Endodermal cell (in vitro differentiated cells): Measurements from ENCODE around the gene BCL2. TPM values are rescaled to one million over a fixed set of nuclear protein-coding genes. Genes with fewer than 3 reads are reported as not detected.

ENCODE experiments used
- DNase-seq: peaks from one replicate; pipeline ENCODE4 v3.0.0-alpha.2; 2017
- H3K27ac ChIP-seq: 2 replicates; pipeline ENCODE4 v1.5.1; 2013; ENCODE audit warnings: mild to moderate bottlenecking, low read depth, low read length, moderate library complexity
- H3K27me3 ChIP-seq: 2 replicates; pipeline ENCODE4 v1.6.1; 2013; ENCODE audit warnings: mild to moderate bottlenecking, low read length, moderate library complexity; ENCODE audit not compliant: insufficient read depth, control insufficient read depth, poor library complexity, severe bottlenecking
- H3K36me3 ChIP-seq: 2 replicates; pipeline ENCODE4 v1.7.0; 2013; ENCODE audit warnings: mild to moderate bottlenecking, low read length, moderate library complexity; ENCODE audit not compliant: control insufficient read depth, insufficient read depth
- H3K4me1 ChIP-seq: one replicate; pipeline ENCODE4 v1.7.0; 2013; ENCODE audit warnings: low read length; ENCODE audit not compliant: control insufficient read depth, insufficient read depth
- H3K4me3 ChIP-seq: 2 replicates; pipeline ENCODE4 v1.5.1; 2013; ENCODE audit warnings: mild to moderate bottlenecking, low read length, moderate library complexity
- H3K9ac ChIP-seq: 2 replicates; pipeline ENCODE4 v1.6.1; 2013; ENCODE audit warnings: mild to moderate bottlenecking, low read length, moderate library complexity; ENCODE audit not compliant: poor library complexity, severe bottlenecking; ENCODE audit errors: extremely low read depth
- H3K9me3 ChIP-seq: 2 replicates; pipeline ENCODE4 v1.6.1; 2013; ENCODE audit warnings: mild to moderate bottlenecking, low read length, moderate library complexity; ENCODE audit not compliant: control insufficient read depth
- H3K27ac Mint-ChIP-seq: 2 replicates; pipeline ENCODE4 v1.8.0; 2020; ENCODE audit warnings: mixed read lengths
- H3K27me3 Mint-ChIP-seq: 2 replicates; pipeline ENCODE4 v1.8.0; 2021; ENCODE audit warnings: mild to moderate bottlenecking, mixed read lengths; ENCODE audit not compliant: insufficient read depth
- H3K36me3 Mint-ChIP-seq: 2 replicates; pipeline ENCODE4 v1.8.0; 2020; ENCODE audit warnings: low read depth, mixed read lengths
- H3K4me1 Mint-ChIP-seq: 2 replicates; pipeline ENCODE4 v1.8.0; 2020; ENCODE audit warnings: mixed read lengths
- H3K4me3 Mint-ChIP-seq: 2 replicates; pipeline ENCODE4 v1.8.0; 2020; ENCODE audit warnings: mild to moderate bottlenecking, moderate library complexity, mixed read lengths
- H3K9me3 Mint-ChIP-seq: 2 replicates; pipeline ENCODE4 v1.8.0; 2020; ENCODE audit warnings: mild to moderate bottlenecking, mixed read lengths
- WGBS, 2 experiments: methylation state at CpG; one replicate each; pipeline versions ENCODE4 v1.1.5 to v1.1.7; 2013; ENCODE audit warnings: missing lambda C conversion rate in 2 of 2, mixed read lengths in 1 of 2; ENCODE audit not compliant: insufficient coverage in 1 of 2, insufficient read length in 1 of 2; 5-methylcytosine and 5-hydroxymethylcytosine counted together
- total RNA-seq, 2 donors: library from RNA; stranded (reverse); fragmentation: NEBNext Ultra II Directional in 1 of 2; extraction: Animal tissue kit (Norgen Biotek cat#: 25700) in 1 of 2; gene quantifications; 2 replicates in 1 of 2; 3 replicates in 1 of 2; pipeline ENCODE4 v1.2.1, GENCODE V29; 2021
- TF ChIP-seq, protein P1 (sequence below): fragments of 200-600 bp; sonication (generic); conservative IDR thresholded peaks from 2 replicates; pipeline ENCODE4 v1.5.0; 2021; ENCODE audit warnings: antibody characterized with exemption, mild to moderate bottlenecking

The BCL2 gene
- total RNA-seq, 2 donors from 2014 or later: 1.4 to 2.3 TPM

DNA sequence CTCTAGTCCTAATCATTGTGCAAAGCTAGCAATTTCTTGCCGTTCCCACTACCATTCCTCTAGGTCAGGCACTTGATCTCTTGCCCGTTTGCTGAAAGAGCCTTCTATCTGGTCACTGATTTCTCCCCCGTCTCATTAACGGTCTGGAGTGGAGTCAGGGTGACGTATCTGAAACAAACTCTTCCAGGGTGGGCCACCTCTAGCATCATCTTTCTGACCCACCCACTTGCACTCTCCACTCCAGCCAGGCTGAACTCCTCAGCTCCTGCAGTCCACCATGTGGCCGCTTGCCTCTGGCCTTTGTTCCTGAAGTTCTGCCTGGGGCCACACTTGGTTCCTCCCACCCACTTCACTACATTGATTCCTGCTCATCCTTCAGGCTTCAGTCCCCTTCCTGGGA lies 13.3 kb downstream of the BCL2 start:
- Histone ChIP-seq H3K4me3 (no peak overlapping the region), H3K4me1 (no peaks in the 10 kb centered on the region), H3K27me3 (no peaks in the 10 kb centered on the region), H3K27ac (no peak overlapping the region), H3K9ac (no peak overlapping the region), H3K36me3 (no peaks in the 10 kb centered on the region), H3K9me3 (no peaks in the 10 kb centered on the region)
- H3K27ac Mint-ChIP-seq: no peak overlapping the region
- H3K9me3 Mint-ChIP-seq: no peaks in the 10 kb centered on the region
- 95% methylated on average over 4 to 6 of the region's 6 CpGs for WGBS, 2 experiments
- no peak for DNase-seq
- peaks cover 8% of the 10 kb centered on the region for H3K27me3 Mint-ChIP-seq
- no peak overlapping the region for H3K4me3 Mint-ChIP-seq
- no peaks in the 10 kb centered on the region for H3K36me3 Mint-ChIP-seq
- TF ChIP-seq, protein P1, sequence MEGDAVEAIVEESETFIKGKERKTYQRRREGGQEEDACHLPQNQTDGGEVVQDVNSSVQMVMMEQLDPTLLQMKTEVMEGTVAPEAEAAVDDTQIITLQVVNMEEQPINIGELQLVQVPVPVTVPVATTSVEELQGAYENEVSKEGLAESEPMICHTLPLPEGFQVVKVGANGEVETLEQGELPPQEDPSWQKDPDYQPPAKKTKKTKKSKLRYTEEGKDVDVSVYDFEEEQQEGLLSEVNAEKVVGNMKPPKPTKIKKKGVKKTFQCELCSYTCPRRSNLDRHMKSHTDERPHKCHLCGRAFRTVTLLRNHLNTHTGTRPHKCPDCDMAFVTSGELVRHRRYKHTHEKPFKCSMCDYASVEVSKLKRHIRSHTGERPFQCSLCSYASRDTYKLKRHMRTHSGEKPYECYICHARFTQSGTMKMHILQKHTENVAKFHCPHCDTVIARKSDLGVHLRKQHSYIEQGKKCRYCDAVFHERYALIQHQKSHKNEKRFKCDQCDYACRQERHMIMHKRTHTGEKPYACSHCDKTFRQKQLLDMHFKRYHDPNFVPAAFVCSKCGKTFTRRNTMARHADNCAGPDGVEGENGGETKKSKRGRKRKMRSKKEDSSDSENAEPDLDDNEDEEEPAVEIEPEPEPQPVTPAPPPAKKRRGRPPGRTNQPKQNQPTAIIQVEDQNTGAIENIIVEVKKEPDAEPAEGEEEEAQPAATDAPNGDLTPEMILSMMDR: no peak
- no peaks in the 10 kb centered on the region for H3K4me1 Mint-ChIP-seq

DNA sequence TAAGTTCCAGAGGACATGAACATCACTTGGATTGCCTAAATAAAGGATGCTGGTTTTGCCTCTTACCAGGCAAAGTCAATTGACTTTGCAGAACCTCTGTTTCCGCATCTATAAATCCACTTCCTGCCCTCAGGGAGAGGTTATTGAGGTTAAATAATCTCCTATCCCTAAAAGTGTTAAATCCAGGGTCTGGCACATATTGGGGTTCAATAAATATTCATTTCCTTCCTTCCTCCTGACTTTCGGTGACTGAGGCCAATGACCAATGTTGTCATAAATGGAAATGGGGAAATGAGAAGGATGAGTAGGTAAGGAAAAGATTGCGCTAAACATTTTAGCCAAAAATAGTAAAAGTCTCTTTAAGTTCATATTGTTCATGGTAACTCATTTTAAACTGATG lies 16.0 kb downstream of the BCL2 start:
- Histone ChIP-seq H3K27me3 (no peaks in the 10 kb centered on the region), H3K27ac (no peak overlapping the region), H3K4me1 (no peaks in the 10 kb centered on the region), H3K36me3 (no peaks in the 10 kb centered on the region), H3K9ac (no peak overlapping the region), H3K9me3 (no peaks in the 10 kb centered on the region), H3K4me3 (no peak overlapping the region)
- no peaks in the 10 kb centered on the region for H3K36me3 Mint-ChIP-seq
- no peaks in the 10 kb centered on the region for H3K4me1 Mint-ChIP-seq
- H3K27me3 Mint-ChIP-seq: no peaks in the 10 kb centered on the region
- H3K4me3 Mint-ChIP-seq: no peak overlapping the region
- no peak overlapping the region for H3K27ac Mint-ChIP-seq
- 100% methylated on average over 2 of the region's 3 CpGs; no CpG with 5 or more reads in 1 of the 2 experiments for WGBS, 2 experiments
- no peak for DNase-seq
- no peaks in the 10 kb centered on the region for H3K9me3 Mint-ChIP-seq
- TF ChIP-seq, protein P1: no peak

DNA sequence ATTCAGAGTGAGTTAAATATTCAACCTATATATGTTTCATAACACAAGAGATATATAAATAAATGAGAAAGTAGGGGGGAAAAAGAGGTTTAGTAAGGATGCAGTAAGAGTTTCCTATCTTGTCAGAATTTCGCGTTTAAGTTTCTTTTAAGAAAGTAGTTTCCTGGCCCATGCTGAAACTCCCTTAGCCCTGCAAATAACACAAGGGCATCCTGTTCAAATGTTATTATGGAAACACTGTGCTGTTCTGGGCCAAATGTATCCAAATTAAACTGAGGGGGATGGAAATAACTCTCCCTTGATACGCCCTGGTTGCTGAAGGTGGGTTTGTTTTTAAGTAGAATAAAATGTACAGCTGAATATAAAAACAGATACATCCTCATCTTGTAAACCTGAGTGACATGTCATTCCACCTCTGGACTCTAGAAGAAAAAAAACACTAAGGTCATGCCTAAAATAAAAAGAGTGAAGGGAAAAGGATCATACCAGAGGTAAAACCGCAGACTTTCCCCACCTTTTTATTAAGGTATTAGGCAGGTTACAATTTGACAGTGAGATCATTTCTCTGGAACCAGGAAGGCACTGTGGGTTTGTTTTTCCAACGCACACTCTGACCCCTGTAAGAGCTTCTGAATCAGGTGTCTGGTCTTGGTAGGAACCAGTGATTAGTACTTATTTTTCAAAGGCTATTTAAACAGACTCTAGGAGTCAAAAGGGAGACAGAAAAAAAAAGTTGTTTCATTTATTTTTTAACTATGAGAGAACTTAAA lies 16.7 kb downstream of the BCL2 start:
- no peak overlapping the region for H3K4me3 ChIP-seq
- WGBS, 2 experiments: 90 to 94% methylated on average over 2 to 5 of the region's 5 CpGs
- Mint-ChIP-seq H3K36me3 (no peaks in the 10 kb centered on the region), H3K4me3 (no peak overlapping the region), H3K27me3 (no peaks in the 10 kb centered on the region), H3K27ac (no peak overlapping the region), H3K9me3 (no peaks in the 10 kb centered on the region), H3K4me1 (no peaks in the 10 kb centered on the region)
- no peaks in the 10 kb centered on the region for H3K36me3 ChIP-seq
- H3K27me3 ChIP-seq: no peaks in the 10 kb centered on the region
- no peaks in the 10 kb centered on the region for H3K4me1 ChIP-seq
- TF ChIP-seq, protein P1: no peak
- H3K9ac ChIP-seq: no peak overlapping the region
- no peak for DNase-seq
- H3K9me3 ChIP-seq: no peaks in the 10 kb centered on the region
- no peak overlapping the region for H3K27ac ChIP-seq
